Natural killer cell treated with Interleukin-12 subunit alpha and Interleukin-12 subunit beta and Interleukin-15 and Interleukin-18, amount 100 ng/mL, for 72 hours (primary cell): ENCODE data around the gene MYO19. TPM values are rescaled to one million over a fixed set of nuclear protein-coding genes. Genes with fewer than 3 reads are reported as not detected.

Source experiments
- ATAC-seq, 2 donors: fragments of 150-1000 bp; cut with Tn5 transposase in 1 of 2; sonication (Bioruptor Pico), chemical (Tn5 transposase) in 1 of 2; 2 replicates each; pipeline ENCODE4 v1.10.0; 2021
- DNase-seq: peaks from one replicate; pipeline ENCODE4 v3.0.0; 2022; ENCODE audit warnings: low spot score
- H3K27ac Mint-ChIP-seq, 2 donors: 1 replicate in 1 of 2; 2 replicates in 1 of 2; pipeline ENCODE4 v1.8.0; 2022; ENCODE audit warnings: mixed read lengths in 2 of 2, mild to moderate bottlenecking in 1 of 2, moderate library complexity in 1 of 2
- H3K27me3 Mint-ChIP-seq, 2 donors: 1 replicate in 1 of 2; 2 replicates in 1 of 2; pipeline ENCODE4 v1.8.0; 2022; ENCODE audit warnings: mixed read lengths in 2 of 2
- H3K36me3 Mint-ChIP-seq: one replicate; pipeline ENCODE4 v1.8.0; 2022; ENCODE audit warnings: mixed read lengths
- H3K4me1 Mint-ChIP-seq, 2 donors: 1 replicate in 1 of 2; 2 replicates in 1 of 2; pipeline ENCODE4 v1.8.0; 2022; ENCODE audit warnings: low read depth in 2 of 2, mixed read lengths in 2 of 2, mild to moderate bottlenecking in 1 of 2
- H3K4me3 Mint-ChIP-seq: one replicate; pipeline ENCODE4 v1.8.0; 2022; ENCODE audit warnings: mixed read lengths
- H3K9me3 Mint-ChIP-seq: 2 replicates; pipeline ENCODE4 v1.8.0; 2022; ENCODE audit warnings: mixed read lengths
- total RNA-seq, 2 donors: library from RNA; stranded (reverse); gene quantifications; one replicate each; pipeline ENCODE4 v1.2.3, GENCODE V29; 2022

The MYO19 gene
- total RNA-seq, 2 donors from 2014 or later, result 103 to 333 TPM

DNA sequence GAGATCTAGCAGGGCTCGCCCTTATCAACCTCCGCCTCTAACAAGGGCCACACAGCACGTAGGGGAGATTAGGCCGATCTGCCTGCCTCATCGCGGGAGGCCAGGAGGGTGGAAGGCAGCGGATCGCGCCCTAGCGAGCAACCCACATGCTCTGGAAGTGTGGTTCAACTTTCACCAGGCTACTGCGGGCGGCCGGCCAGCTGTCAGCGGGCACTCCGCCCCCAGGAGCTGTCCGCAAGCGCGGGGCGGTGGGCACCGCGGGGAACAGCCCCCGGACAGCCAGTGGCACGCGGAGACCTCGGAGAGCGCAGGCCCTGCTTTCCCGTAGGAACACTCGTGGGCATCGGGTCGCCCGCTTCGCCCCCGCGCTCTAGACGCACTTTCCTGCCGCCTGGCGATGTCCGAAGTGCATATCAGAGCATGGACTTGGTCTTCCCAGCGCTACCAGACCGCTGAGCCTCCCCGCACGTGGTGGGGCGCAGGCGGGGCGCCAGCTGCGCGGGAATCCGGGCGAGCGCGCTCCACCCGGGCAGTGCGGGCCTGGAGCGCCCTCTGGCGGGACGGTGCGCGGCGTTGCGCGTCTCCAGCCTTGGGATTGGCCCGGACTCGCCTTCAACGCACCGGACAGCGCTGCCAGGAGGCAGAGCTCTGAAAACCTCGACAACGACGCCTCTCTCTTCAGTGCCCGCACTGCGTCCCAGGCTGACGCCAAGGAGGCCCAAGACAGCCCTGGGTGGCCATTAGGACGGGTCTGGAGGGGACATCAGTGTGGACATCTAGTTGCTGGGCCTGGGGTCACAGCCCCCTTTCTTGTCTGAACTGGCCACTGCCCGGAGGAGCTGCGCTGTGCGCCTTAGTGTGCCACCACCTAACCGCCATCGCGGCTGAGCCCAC lies 51.8 kb downstream of the MYO19 start:
- no peaks in the 10 kb centered on the region for H3K36me3 Mint-ChIP-seq
- no peaks in the 10 kb centered on the region for H3K9me3 Mint-ChIP-seq
- H3K4me1 Mint-ChIP-seq, result peaks cover 17 to 22% of the 10 kb centered on the region in 2 donors
- DNase-seq, result peak; percentile 82
- H3K4me3 Mint-ChIP-seq, result peak overlapping the region; percentile 69
- peak; percentile 81 to 85 for ATAC-seq
- H3K27ac Mint-ChIP-seq, result no peak overlapping the region
- peaks cover 21 to 22% of the 10 kb centered on the region in 2 donors for H3K27me3 Mint-ChIP-seq

DNA sequence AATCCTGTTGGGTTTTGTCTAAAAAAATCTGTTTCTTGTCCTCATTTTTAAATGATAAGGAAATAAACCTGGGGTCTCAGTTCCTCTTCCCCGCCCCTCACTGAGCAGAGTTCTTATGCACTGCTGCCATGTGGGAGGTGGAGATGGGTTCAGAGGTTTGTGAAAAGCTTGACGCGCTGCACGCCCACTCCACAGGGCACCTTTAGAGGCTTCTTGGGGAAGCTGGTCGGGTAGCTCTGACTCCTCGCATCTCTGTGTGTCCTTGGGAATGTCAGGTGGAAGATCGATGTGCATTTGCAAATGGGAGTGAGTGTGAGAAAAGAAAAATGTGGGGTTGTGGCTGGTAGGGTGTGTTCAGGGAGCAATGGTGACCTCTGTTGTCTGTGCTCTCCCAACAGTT lies 52.8 kb downstream of the MYO19 start:
- Mint-ChIP-seq H3K27me3 (peaks cover 26 to 32% of the 10 kb centered on the region in 2 donors), H3K27ac (no peak overlapping the region), H3K4me1 (peaks cover 12 to 18% of the 10 kb centered on the region in 2 donors), H3K9me3 (no peaks in the 10 kb centered on the region), H3K4me3 (peak overlapping the region; percentile 57), H3K36me3 (no peaks in the 10 kb centered on the region)
- DNase-seq, result no peak
- no peak for ATAC-seq

DNA sequence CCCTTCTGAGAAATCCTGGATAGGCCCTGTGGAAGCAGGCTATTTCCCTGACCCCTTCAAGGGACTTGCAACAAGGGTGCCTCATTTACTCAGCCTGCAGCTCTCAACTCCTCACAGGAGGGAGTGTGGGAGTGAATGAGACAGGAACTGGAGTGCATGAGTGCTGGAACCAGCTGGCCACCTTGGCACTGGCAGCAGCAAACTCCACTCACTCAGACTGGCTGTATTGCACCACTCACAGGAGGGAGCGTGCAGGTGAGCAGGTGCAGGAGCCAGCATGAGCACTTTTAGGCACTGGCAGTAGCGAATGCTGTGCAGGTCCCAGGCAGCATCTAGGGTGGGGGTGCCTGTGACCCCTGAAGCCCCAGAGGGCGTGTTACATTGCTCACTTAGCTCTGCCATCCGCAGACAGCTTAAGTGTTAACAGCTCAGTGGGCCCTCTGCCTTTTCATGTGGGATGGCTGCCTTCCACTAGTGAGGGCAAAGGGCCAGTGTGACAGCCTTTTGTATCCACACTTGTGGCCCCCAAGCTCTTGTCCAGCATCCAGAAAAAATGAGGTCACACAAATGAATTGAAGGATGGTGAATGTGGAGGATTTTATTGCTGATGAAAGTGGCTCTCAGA lies 59.2 kb downstream of the MYO19 start:
- Mint-ChIP-seq H3K36me3 (no peaks in the 10 kb centered on the region), H3K27ac (no peak overlapping the region), H3K4me1 (no peaks in the 10 kb centered on the region), H3K9me3 (no peaks in the 10 kb centered on the region), H3K27me3 (peaks cover 25 to 40% of the 10 kb centered on the region in 2 donors), H3K4me3 (no peak overlapping the region)
- DNase-seq, result no peak
- ATAC-seq, result no peak

DNA sequence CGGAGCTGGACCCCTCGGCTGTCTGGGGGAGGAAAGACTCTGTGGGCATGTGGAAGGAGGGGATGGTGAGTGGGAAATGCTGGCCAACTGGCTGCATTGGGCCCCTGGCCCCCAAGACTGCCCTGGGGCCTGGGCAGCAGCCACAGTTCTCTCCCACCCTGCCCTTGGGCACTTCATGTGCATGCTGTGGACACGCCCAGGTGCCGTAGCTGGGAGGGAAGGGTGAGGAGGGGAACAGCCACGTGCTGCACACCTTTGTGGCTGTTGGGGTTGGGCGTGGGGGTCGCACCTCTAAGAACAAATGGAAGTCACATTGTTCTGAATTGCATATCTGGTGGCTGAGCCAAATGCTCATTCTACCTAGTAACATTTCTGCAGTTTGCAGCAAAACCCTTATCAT lies 60.1 kb downstream of the MYO19 start:
- peaks cover 24 to 37% of the 10 kb centered on the region in 2 donors for H3K27me3 Mint-ChIP-seq
- H3K36me3 Mint-ChIP-seq, result no peaks in the 10 kb centered on the region
- peak in 1 of 2 donors; percentile 15 for ATAC-seq
- H3K27ac Mint-ChIP-seq, result no peak overlapping the region
- H3K4me1 Mint-ChIP-seq, result no peaks in the 10 kb centered on the region
- no peak overlapping the region for H3K4me3 Mint-ChIP-seq
- no peaks in the 10 kb centered on the region for H3K9me3 Mint-ChIP-seq
- DNase-seq, result no peak

DNA sequence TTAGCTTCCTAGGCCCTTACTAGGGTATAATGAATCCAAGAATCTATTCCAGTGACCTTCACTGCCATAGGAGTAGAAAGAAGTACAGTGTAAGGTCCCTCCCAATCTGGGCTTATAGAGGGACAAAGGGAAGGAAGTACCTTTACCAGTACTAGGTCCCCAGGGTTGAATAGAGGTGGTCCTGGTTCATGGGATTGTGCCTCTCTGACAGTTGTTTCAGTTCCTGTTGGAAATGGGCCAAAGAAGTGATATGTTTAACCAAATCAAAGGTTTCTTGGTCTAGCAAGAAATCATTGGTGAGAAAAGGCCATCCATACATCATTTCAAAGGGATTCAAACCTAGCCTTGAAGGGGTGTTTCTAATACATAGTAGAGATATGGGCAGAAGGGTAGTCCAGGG lies 64.2 kb downstream of the MYO19 start:
- no peaks in the 10 kb centered on the region for H3K36me3 Mint-ChIP-seq
- DNase-seq (no peak), ATAC-seq (no peak)
- peaks cover 24 to 32% of the 10 kb centered on the region in 2 donors for H3K27me3 Mint-ChIP-seq
- H3K9me3 Mint-ChIP-seq, result no peaks in the 10 kb centered on the region
- no peak overlapping the region for H3K27ac Mint-ChIP-seq
- H3K4me3 Mint-ChIP-seq, result no peak overlapping the region
- no peaks in the 10 kb centered on the region for H3K4me1 Mint-ChIP-seq

DNA sequence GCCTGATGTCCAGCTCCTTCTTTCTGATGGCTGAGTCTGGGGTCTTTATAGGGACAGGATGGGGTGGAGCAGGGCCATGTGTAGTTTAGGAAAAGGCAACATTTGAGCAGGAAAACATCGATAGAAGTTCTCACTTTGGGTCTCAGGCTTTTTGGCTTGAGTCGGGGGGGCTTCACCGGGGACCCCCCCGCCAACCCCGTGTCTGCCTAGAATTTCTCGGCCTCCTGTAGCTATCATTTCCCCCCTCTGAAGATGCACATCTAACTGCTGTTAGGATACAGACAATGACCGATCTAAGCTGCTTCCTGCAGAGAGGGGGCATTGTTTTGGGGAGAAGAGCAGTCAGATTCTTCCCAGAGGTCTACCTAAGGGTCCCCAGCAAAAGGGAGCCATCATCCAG lies 64.9 kb downstream of the MYO19 start:
- peaks cover 27 to 35% of the 10 kb centered on the region in 2 donors for H3K27me3 Mint-ChIP-seq
- ATAC-seq (no peak), DNase-seq (no peak)
- no peak overlapping the region for H3K4me3 Mint-ChIP-seq
- no peaks in the 10 kb centered on the region for H3K4me1 Mint-ChIP-seq
- H3K9me3 Mint-ChIP-seq, result no peaks in the 10 kb centered on the region
- H3K36me3 Mint-ChIP-seq, result no peaks in the 10 kb centered on the region
- no peak overlapping the region for H3K27ac Mint-ChIP-seq

DNA sequence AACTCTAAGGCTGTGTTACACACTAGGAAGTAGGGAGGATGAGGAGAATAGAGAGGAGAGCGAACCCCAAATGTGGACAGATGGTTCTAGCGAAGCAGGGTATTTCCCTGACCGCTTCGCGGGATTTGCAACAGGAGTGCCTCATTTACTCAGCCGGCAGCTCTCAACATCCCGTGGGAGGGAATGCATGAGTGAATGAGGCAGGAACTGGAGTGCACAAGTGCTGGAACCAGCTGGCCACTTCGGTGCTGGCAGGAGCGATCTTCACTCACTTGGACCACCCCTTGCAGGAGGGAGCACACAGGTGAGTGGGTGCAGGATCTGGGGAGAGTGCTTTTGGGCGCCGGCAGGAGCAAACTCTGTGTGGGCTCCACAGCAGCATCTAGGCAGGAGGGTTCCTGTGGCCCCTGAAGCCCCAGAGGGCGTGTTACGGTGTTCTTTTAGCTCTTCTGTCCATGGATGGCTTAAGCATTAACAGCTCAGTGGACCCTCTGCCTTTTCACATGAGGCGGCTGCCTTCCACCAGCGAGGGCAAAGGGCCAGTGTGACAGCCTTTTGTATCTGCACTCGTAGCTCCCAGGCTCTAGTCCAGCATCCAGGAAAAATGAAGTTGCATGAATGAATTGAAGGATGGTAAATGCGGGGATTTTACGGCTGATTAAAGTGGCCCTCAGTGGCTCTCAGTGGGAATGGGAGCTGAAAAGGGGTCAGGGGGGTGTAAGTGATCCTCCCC lies 65.6 kb downstream of the MYO19 start:
- no peak overlapping the region for H3K4me3 Mint-ChIP-seq
- peaks cover 26 to 32% of the 10 kb centered on the region in 2 donors for H3K27me3 Mint-ChIP-seq
- H3K4me1 Mint-ChIP-seq, result no peaks in the 10 kb centered on the region
- H3K9me3 Mint-ChIP-seq, result no peaks in the 10 kb centered on the region
- ATAC-seq (no peak), DNase-seq (no peak)
- no peaks in the 10 kb centered on the region for H3K36me3 Mint-ChIP-seq
- no peak overlapping the region for H3K27ac Mint-ChIP-seq

DNA sequence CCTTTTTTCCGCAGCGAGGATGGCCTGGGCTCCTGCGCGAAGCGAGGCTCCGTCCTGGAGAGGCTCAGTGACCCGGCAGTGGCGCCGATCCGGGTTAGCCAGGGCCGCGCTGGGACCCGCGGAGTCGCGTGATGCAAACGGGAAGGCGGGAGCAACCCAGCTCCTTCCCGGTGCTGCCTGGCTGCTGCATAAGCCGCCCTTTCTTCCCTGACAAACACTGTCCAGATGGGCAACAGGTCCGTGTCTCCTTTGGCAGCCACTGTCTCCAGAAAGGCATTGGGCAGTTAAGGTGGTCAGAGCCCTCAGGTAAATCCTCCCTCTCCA lies 69.9 kb downstream of the MYO19 start:
- Mint-ChIP-seq H3K27ac (no peak overlapping the region), H3K9me3 (no peaks in the 10 kb centered on the region), H3K4me3 (no peak overlapping the region), H3K4me1 (no peaks in the 10 kb centered on the region), H3K27me3 (peaks cover 31 to 58% of the 10 kb centered on the region in 2 donors), H3K36me3 (no peaks in the 10 kb centered on the region)
- ATAC-seq (no peak), DNase-seq (no peak)

DNA sequence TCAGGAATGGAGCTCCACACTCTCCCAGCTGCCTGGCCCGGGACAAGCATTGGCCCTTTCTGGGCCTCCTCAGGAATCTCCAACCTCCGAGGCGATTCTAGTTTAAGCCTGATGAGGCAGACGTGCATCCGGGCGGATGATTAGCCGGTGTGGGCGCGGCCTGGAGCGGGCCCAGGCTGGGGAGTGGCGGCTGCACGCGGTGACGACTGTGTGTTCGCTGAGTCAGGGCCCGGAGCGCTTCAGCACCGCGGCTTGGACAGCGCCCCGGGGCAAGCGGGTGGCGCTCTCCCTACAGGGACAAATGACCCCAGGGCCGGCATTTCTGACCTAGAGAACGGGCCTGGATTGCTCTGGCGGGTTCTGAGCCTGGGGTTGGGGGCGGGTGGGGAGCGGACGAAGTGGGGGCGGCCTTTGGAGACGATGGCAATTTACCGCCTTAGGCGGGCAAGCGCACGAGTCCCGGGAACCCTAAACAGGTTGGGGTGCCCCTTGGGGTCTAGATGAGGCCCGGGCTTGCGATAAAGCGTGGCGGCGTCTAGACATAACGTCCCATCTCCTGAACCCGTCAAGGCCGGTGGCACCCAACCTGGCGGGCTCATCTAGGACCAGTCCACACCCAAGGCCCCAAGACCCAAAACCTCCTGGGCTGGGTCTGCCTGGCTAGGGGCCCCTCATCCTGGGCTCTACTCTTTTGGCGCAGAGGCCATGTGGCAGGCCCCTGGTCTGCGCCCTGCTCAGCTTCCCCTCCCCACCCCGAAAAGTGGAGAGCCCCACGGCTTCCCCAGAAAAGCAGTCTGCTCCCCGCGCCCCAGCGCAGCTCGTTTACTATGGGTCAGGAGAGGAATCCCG lies 70.5 kb downstream of the MYO19 start:
- peak; percentile 88 to 90 for ATAC-seq
- H3K4me1 Mint-ChIP-seq, result no peaks in the 10 kb centered on the region
- H3K27me3 Mint-ChIP-seq, result peaks cover 32 to 58% of the 10 kb centered on the region in 2 donors
- H3K9me3 Mint-ChIP-seq, result no peaks in the 10 kb centered on the region
- H3K4me3 Mint-ChIP-seq, result no peak overlapping the region
- H3K27ac Mint-ChIP-seq, result no peak overlapping the region
- DNase-seq, result no peak
- H3K36me3 Mint-ChIP-seq, result no peaks in the 10 kb centered on the region

DNA sequence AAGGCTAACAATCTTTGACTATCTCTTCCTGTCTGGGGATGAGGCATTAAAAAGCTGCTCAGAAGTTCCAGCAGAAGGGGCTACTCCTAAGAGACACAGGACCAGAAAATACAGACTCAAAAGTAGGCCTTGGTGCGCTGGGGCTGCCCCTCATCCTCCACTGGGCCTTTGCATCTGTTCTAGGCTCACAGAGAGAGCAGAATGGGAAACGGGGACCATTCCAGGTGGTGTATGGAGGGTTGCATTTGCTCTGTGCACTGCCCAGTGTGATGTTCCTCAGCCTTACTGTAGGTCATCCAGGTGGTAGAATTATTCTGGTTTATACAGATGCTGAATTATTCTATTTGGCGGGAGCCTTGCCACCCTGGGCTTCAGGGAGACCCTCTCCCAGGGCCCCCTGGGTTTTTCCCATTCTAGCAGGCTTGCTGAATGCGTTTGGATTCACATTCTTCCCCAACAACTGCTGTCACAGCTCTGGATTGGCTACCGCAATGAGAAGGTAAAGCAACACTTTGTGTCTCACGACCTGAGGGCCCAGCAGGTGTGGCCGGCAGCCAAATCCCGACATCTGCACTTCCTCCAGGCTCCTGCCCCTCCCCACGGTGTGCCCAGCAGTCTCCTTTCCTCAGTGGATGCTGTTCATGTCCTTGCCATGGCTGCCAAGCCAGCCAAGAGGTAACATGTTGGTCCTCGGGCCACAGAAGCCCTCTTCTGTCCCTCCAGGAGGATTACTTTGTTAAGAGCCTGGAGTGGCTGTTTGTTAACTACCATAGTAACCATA lies 73.1 kb downstream of the MYO19 start:
- H3K27ac Mint-ChIP-seq, result no peak overlapping the region
- no peaks in the 10 kb centered on the region for H3K36me3 Mint-ChIP-seq
- DNase-seq (no peak), ATAC-seq (no peak)
- H3K4me1 Mint-ChIP-seq, result no peaks in the 10 kb centered on the region
- H3K9me3 Mint-ChIP-seq, result no peaks in the 10 kb centered on the region
- no peak overlapping the region for H3K4me3 Mint-ChIP-seq
- H3K27me3 Mint-ChIP-seq, result peaks cover 25 to 47% of the 10 kb centered on the region in 2 donors

DNA sequence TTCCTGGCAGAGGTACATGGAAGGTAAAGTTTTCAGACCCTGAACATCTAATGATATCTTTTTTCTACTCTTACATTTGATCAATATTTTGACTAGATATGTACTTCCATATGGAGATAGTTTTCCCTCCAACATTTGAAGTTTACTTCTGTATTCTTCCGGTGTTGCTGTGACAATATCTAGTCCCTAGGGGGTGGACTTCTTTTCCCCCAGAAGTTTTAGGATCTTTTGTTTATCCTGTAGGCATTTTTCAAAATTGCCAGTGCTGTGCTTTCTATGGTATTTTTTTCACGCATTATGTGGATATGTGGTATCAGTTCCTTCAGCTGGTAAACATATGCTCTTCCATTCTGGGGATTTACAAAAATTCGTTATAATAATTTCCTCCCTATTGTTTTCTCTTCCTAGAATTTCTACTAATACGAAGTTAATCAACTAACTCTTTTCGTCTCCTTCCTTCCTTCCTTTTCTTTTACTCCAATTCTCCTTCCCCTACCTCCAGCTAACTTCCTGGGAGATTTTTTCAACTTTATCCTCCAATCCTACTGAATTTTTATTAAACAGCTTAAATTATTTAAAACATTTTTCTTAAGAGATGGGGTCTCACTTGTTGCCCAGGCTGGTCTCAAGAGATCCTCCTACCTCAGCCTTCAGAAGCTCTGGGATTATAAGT lies 74.3 kb downstream of the MYO19 start:
- Mint-ChIP-seq H3K27me3 (peaks cover 20 to 40% of the 10 kb centered on the region in 2 donors), H3K9me3 (no peaks in the 10 kb centered on the region), H3K36me3 (no peaks in the 10 kb centered on the region), H3K27ac (no peak overlapping the region), H3K4me3 (no peak overlapping the region), H3K4me1 (no peaks in the 10 kb centered on the region)
- ATAC-seq, result no peak
- DNase-seq, result no peak

DNA sequence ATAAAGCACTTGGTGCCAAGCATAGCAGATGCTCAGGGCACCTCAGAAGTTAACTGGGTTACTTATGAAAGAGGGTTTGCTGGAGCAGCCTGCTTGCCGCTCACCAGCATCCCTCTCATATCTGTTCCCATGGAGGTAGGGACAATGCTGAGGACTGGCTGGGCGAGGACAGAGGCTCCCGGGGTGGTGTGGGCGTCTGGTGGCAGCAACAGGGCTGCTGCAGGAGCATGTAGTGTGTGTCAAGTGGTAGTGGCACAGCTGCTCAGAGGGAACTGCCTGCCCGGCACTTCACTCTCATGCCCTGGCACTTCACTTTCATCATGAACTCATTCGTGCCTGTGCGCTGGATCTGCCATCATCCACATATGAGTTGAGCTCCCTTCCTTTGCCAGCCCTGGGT lies 75.1 kb downstream of the MYO19 start:
- H3K36me3 Mint-ChIP-seq, result no peaks in the 10 kb centered on the region
- peaks cover 16 to 34% of the 10 kb centered on the region in 2 donors for H3K27me3 Mint-ChIP-seq
- no peaks in the 10 kb centered on the region for H3K4me1 Mint-ChIP-seq
- ATAC-seq (no peak), DNase-seq (no peak)
- H3K9me3 Mint-ChIP-seq, result no peaks in the 10 kb centered on the region
- no peak overlapping the region for H3K4me3 Mint-ChIP-seq
- no peak overlapping the region for H3K27ac Mint-ChIP-seq
